ENCODE measurements around the gene ZFX.
"Not testable (repeated sequence)": the region's sequence is repeated elsewhere in the genome, so short reads cannot be mapped to it uniquely, and the experiment has no call there.

ZFX gene

DNA sequence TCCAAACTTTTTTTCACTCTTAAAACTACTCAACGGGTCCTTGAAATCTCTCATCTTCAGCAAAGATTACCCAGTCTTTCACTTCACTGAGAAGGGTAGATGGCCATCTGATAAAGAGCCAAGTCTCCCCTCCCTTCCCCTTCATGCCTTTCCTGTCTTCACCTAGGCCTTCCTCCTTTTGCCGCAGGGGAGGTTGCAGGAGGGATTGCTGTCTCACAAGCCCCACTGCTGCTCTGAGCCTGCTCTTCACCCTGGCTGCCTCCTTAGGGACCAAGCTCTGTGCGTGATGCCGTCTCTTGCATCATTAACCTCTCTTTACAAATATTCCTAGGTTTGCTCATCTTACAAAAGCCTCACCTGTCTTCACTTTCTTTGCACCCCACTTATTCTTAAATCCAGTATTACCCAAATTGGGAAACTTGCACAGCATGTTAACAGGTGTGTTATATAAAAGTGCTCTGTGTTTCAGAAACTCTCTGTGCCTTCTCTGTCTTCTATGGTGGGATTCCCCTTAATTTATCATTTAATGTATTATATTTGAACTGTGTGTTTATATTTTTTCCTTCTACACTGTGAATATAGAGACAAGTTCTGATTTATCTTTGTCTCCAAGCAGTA, 3.8 kb downstream of the ZFX start:
- DNase-seq: no peak

DNA sequence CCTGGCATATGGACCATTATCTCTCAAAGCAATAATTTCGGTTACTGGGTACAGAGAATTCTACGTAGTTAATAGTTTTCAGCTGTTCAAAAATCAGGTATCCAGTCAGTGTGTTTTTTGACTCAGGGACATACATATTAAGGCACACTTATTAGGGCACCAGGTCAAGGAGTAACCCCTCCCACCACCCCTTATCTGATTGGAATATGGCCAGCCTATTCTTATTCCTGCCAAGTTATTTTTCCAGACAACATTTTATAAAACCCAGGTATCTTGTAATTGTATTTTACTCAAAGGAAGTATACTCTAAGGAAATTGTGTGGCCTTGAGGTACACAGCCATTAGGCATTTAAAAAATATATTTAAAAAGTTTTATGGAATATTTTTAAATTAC, 4.3 kb downstream of the ZFX start:
- no peak for DNase-seq

DNA sequence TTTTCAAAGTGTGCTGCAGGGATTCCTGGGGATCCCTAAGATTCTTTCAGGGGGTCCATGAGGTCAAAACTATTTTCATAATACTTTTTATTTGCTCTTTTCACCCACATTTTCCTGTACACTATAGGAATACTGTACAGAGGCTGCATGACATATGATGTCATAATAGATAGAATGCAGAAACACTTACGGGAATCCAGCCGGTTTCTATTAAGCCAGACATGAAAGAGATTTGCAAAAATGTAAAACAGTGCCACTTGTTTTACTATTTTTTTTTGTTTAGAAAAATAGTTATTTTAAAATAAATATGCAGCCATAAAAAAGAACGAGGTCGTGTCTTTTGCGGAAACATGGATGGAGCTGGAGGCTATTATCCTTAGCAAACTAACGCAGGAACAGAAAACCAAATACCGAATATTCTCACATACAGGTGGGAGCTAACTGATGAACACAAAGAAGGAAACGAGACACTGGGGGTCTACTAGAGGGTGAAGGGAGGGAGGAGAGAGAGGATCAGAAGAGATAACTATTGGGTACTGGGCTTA, 5.0 kb downstream of the ZFX start:
- no peak for DNase-seq

DNA sequence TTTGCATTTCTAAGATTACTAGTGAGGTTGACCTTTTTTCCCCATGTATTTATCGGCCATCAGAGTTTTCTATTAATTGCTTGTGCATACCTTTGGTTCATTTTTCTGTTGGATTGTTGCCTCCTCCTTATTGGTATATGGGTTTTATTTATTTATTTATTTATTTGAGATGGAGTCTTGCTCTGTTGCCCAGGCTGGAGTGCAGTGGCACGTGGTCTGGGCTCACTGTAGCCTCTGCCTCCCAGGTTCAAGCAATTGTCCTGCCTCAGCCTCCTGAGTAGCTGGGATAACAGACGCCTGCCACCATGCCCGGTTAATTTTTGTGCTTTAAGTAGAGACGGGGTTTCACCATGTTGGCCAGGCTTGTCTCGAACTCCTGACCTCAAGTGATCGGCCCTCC, 6.2 kb downstream of the ZFX start:
- not testable (repeated sequence) for DNase-seq

DNA sequence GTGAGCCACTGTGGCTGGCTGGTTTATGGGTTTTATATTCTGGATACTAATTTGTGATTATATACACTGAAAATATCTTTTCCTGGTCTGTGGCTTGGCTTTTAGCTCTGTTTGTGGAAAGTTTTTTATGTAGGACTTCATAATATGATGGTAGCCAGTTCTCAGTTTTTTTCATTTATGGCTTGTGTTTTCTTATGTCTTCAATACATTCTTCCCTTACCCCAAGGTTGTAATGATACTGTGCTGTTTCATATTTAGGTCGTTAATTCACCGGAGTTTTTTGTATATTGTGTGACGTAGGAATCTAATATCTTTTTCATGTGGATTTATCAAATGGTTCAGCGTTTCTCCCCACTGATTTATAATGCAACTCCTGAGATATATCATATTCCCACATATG, 6.6 kb downstream of the ZFX start:
- no peak for DNase-seq

DNA sequence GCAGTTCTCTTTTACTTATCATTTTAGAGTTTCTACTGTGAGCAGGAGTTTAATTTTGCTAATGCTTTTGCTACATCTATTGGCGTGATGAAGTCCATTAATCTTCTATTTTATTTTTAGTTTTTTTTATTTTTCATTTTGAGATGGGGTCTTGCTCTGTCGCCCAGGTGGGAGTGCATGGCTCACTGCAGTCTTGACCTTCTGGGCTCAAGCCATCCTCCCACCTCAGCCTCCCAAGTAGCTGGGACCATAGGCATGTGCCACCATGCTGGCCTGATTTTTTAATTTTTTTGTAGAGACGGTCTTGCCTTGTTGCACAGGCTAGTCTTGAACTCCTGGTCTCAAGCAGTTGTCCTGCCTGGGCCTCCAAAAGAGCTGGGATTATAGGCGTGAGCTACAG, 9.4 kb downstream of the ZFX start:
- DNase-seq: no peak

DNA sequence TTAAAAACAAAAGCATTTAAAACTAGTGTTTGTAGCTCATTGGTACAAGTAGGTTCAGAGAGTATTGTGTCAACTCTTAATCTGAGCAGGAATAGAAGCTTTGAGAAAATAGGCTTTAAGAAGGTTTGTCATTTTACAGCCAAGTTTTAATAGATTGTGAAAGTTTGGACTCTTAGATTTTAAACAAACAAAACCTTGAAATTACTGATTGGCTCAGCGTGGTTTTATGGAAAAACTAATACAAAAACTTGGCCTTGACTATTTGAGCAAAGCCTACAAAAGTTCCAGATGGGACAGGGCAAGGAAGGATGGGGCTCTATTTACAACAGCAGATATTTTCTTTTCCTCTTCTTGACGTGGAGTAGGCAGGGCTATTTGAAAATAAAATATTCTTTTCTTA, 16.5 kb downstream of the ZFX start:
- DNase-seq: no peak

DNA sequence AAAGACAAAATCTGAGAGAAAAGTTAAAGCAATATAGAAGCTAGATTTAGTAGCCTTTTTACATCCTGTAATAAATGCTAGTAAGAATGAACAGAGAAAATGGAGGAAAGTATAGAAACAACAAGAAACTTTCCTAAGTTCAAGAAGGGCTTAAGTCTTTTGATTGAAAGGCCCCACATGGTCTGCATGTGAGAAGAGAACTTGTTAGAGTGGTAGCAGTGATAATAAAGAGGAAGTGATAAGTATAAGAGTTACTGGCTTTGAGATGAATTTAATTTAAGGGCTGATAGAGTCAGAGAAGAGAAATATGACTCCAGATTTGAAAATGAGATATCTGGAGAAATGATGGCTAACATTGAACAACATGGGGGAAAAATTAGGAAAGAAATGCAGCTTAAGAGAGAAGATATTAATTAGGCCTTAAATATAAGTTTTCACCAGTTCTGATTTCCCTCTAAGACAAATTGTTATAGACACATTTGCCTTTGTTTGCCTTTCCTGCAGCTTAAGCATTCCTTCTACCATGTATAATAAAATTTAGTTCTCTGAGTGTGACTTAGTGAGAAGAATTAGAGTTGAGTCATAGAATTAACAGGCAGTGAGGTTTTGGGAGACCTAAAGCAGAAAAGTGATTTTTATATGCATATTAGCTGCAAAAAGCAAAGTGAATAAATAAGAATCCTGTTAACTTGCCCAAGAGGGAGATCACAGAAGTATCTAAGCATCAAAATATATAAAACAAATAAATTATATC, 18.4 kb downstream of the ZFX start:
- DNase-seq: no peak

DNA sequence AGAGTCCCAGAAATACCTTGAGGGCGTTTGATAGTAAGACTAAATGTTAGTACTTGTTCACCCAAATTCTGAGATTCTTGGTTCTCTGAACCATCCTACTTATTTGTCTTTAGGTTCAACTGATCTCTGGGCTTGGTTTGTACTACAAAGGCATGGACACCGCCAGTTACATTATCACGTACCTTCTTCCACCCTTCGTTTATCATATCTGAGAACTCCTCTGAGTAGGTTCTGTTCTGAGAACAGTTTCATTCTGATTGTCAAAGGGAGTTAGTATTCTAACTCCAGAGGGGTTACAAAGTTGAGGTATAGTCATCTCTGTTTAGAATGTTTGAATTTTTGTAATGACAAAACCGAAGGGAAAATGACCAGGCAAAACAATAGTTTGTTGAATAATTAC, 19.3 kb downstream of the ZFX start:
- no peak for DNase-seq

DNA sequence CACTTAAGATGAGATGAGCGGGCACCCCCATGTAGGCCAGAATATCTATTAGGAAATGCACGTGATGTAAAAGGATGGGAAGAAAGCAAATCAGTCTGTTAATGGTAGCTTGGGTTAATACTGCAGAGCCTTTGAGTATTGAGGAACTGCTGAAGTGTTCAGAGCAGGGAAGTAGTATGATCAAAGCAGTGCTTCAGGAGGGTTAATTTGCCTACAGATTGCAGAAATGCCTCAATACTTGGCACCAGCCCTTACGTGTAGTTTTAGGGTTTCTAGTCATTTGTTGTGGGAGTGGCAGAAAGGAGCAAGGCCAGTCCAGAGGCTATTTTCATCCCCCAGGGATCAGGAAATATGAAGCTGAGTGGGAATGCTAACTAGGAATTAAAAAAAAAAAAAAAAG, 19.7 kb downstream of the ZFX start:
- no peak for DNase-seq

DNA sequence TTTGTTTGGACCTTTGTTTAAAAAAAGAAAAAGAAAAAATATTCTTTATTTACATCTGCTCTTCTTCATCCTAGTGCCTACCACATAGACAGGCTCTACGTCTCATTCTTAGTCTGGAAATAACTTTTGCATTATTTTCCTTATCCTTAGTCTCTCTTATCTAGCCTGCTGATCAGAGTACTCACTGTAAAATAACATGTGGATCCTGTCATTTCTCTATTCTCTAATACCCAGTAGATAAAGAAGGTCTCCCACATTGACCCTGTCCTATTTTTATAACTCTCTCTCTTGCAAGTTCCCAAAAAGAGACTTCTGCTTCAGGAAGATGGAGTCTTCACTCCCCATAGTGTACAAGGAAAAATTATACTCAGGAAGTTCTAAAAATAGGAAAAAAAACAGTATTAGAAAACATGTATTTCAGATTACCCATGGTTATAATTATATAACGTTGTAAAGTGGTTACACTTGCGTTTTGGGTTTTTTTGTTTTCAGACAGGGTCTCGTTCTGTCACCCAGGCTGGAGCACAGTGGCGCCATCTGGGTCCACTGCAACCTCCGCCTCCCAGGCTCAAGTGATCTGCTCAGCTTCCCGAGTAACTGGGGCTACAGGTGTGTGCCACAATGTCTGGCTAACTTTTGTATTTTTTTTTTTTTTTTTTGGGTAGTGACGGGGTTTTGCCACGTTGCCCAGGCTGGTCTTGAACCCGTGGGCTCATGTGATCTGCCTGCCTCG, 23.8 kb downstream of the ZFX start:
- no peak for DNase-seq

DNA sequence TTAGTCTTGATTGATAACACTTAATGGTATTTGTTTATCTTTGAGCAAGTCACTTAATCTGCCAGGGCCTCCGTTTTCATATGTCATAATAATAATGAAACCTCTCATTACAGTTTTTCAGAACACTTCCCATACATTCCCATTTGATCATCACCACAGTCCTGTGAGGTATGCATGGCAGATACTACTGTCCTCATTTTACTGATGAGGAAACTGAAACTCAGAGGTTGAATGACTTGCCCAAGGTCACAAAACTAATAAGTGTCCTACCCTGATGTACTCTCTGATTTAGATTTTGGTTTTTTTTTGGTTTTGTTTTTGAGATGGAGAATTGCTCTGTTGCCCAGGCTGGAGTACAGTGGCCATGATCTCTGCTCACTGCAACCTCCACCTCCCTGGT, 25.7 kb downstream of the ZFX start:
- DNase-seq: no peak

DNA sequence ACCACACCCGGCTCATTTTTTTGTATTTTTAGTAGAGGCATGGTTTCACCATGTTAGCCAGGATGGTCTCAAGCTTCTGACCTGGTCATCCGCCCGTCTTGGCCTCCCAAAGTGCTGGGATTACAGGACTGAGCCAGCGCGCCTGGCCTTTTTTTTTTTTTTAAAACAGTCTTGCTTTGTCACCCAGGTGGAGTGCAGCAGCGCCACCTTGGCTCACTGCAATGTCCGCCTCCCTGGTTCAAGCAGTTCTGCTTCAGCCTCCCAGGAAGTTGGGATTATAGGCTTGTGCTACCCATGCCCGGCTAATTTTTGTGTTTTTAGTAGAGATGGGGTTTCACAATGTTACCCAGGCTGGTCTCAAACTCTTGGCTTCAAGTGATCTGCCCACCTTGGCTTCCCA, 28.9 kb downstream of the ZFX start:
- DNase-seq: no peak

DNA sequence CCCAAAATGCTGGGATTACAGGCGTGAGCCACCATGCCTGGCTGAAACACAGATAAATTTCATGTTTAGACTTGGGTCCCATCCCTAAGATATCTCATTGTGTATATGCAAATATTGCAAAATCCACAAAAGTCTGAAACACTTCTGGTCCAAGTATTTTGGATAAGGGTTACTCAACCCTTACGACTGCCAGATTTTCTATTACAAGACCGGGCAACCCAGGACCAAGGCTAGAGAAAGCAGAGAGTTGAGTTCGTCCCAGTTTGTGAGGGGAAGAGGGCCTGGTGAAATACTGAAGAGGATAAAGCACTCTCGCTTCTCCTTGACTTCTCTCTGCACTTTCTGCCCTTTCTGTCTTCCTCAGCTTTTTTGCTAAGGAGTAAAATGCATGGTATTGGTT, 34.5 kb downstream of the ZFX start:
- DNase-seq: no peak

DNA sequence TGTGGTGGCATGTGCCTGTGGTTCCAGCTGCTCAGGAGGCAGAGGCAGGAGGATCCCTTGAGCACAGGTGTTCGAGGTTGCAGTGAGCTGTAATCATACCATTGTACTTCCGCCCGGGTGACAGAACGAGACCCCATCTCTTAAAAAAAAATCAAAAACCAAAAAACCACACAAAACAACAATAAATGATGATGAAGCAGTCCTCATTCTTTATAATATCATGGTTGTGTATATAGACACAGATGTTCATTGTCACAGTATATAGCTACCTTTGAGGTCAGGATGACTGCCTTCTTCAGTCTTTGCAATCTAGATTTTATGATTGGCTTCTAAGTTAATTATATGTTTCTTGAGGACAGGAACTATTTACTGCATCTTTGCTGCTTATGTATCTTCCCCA, 37.0 kb downstream of the ZFX start:
- no peak for DNase-seq

DNA sequence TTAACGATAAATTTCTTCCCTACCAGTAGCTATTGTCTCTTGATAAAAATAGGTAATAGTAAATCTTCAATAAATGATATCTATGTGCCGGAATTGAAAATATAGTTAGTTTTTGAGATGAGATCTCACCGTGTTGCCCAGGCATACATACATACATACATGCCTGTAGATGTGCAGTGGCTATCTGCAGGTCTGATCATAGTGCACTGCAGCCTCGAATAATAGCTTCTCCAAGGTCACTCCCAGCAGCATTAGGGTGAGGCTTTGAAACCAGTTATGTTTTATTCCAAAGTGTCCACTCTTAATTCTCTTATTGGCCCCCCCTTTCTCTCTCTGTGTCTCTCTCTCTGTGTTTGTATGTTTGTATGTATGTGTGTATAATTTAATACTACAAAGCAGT, 37.5 kb downstream of the ZFX start:
- no peak for DNase-seq

DNA sequence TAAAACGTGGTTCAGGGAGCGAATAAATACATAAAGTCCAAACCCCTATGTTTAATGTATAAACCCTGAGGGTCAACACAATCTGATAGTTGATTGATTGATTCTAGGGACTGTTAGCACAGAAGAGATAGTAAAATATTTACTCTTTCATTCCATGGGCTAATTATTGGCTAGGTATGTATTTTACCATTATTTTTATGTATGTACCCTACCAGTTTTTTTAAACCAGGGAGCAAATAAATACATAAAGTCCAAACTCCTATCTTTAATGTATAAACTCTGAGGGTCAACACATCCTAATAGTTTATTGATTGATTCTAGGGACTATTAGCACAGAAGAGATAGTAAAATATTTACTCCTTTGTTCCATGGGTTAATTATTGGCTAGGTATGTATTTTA, 40.0 kb downstream of the ZFX start:
- no peak for DNase-seq

DNA sequence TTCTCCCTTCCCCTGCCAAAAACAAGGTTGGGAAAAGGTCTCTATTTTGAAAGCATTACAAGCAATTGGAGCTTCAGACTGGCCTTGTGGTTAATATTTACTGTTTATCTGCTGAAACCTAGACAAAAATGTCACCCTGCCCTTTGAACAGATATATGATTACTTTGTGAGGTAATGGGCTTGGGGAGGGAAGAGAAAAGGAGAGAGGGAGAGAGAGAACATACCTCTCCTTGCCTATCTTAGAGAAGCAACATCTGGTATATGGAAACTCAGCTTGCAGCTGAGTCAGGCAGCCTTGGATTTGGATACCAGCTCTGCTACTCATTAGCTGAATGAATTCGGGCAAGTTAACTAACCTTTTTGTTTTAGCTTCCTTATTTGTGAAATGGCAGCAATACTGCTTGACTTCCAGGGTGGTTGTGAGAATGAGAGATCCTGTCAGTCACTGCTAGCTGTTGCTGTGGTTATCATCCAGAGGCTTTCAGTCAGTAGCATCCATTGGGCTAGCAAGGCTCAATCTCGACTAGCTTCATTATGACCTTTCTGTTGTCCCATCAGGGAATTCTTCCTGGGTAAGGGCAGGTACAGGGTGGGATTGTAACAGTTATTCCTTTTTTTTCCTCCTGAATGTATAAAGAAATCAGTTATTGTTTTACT, 41.1 kb downstream of the ZFX start:
- DNase-seq: no peak

DNA sequence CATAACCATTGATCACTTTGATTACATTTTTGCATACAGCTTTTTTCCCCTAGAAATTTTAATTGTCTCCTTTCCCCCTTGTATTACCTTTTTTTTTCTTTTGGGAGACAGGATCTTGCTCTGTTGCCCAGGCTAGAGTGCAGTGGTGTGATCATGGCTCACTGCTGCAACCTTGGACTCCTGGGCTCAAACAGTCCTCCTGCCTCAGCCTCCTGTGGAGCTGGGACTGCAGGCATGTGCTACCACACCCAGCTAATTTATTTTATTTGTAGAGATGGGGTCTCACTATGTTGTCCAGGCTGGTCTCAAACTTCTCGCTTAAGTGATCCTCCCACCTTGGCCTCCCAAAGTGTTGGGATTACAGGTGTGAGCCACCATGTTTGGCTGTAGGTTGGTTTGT, 47.0 kb downstream of the ZFX start:
- DNase-seq: no peak

DNA sequence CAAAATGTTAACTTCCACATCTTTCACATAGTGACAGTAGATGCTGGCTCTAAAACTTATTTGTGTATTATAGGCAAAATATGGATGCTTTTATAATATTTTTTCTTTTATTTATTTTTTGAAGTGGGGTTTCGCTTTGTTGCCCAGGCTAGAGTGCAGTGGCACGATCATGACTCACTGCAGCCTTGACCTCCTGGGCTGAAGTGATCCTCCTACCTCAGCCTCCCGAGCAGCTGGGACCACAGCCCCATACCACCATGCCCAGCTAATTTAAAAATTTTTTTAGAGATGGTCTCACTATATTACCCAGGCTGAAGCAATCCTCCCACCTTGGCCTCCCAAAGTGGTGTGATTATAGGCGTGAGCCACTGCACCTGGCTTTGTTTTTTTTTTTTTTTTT, 48.6 kb downstream of the ZFX start:
- no peak for DNase-seq

DNA sequence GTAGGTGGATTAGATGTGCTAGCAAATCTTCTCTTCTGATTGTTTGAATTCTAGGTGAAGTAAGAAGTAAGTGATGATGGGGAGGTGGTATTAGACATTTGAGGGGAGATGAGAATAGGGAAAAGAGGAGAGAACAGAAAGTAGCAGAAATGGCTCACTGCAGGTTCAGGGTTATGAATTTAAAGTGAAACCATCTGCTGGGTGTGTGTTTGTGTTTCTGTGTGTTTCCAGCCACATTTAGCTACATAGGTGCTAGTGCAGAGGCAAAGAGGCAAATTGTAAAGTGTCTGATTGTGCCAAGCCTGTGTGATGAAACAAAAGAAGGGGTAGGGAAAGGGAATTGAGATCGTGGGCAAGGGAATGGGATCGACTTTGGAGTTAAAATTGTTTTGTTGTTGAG, 50.6 kb downstream of the ZFX start:
- DNase-seq: no peak

DNA sequence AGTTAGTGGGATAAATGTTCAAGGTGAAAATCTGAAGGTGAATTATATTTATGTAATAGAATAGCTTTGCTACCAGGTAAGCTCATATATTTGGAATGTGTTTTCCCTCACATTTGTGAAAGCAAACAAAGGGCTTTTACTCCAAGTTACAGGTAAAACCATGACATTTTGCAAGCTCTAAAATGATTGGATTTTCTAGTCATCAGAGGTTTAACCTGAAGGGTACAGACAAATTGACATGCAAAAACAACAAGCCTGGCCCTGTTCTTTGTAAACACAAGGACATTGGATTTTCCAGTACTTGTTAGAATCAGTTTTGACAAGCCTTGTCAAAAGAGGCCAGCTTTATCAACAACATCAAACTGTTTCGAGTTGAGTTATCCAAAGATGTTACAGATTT, 51.7 kb downstream of the ZFX start:
- no peak for DNase-seq

DNA sequence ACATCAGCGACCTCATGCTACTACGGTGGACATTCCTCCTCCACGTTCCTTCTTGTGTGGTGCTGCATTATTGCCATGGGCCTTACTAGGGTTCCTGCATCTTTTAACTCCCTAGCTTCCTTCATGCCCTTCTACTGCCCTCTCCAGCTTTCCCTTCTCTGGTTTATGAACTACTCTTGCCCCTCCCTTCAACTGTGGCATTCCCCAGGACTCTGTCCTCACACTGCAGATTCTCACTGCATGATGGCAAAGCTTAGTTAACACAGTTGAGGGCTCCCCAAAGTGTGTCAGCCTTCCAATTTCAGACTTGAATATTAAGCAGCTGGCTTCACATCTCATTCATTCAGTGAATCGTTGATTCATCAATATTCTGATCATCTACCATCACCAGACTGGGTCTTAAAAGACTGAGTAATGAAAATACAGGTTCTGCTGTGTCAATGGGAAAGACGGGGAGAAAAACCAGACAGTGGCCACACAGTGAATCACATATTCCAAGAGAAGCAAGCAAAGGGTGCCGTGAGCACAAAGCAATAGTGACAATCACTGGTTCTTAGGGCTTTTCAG, 53.0 kb downstream of the ZFX start:
- no peak for DNase-seq

All from GOT3 (cell line).